BJ (cell line): Measurements from ENCODE around the gene APOM. TPM values are rescaled to one million over a fixed set of nuclear protein-coding genes. Genes with fewer than 3 reads are reported as not detected.
A peak's percentile ranks its signal among the peaks of the same experiment; 100 is the strongest.

Source experiments
- CTCF ChIA-PET: fragments of 350-600 bp; formaldehyde crosslinking; extraction: SDS; loops from one replicate; lab custom pipeline; 2021; ENCODE audit warnings: antibody characterized with exemption, inconsistent platforms; lab: Yijun Ruan, JAX
- POLR2A ChIA-PET: fragments of 300-600 bp; sonication (Branson Sonifier 250); formaldehyde crosslinking; extraction: SDS; loops from one replicate; lab custom pipeline; 2021; ENCODE audit warnings: antibody characterized with exemption; lab: Charles Lee
- DNase-seq: peaks from one replicate; pipeline ENCODE4 v3.0.0-alpha.2; 2011; ENCODE audit warnings: low read depth
- H3K27me3 ChIP-seq: 2 replicates; pipeline ENCODE4 v1.6.0; 2011; ENCODE audit warnings: low read length; ENCODE audit not compliant: control insufficient read depth, insufficient read depth
- H3K36me3 ChIP-seq: 2 replicates; pipeline ENCODE4 v1.5.1; 2011; ENCODE audit warnings: low read length; ENCODE audit not compliant: control insufficient read depth, insufficient read depth
- H3K4me3 ChIP-seq: 2 replicates; pipeline ENCODE4 v1.5.1; 2011; ENCODE audit warnings: low read depth, mild to moderate bottlenecking, control low read depth, low read length
- CTCF ChIP-seq: IDR thresholded peaks from 2 replicates; pipeline ENCODE4 v1.5.1; 2011; ENCODE audit warnings: low read depth, mild to moderate bottlenecking, control low read depth, inconsistent platforms, low read length, moderate library complexity; ENCODE audit not compliant: insufficient read depth
- polyA plus RNA-seq: library from polyadenylated mRNA; depleted of rRNA; stranded (reverse); fragments of >200 nt; gene quantifications from 2 replicates; pipeline ENCODE4 v1.2.3, GENCODE V29; 2011

Gene APOM
- polyA plus RNA-seq, 1 experiment: 4.8 TPM

DNA sequence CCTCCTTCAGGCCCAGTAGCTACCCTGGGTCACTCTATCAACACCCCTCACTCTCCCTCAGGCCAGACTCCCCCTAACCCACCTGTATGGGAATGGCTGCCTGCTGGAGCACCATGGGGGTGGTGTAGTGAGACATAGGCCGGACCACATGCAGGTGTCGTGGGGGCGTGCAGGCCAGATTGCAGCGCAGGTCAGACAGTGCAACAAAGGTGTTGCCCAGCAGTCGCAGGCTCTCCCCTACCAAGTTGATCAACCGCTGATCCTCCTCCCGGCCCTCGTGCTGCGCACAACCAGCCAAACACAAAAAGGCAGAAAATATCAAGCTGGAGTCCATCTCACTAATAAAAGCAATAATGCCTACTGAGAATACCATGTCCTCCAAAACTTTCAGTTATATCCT, 10.4 kb upstream of the APOM start:
- no peak for TF ChIP-seq CTCF
- ChIA-PET POLR2A (no interaction called here), CTCF (no interaction called here)
- no peak for DNase-seq
- peaks cover 60% of the 10 kb centered on the region for H3K36me3 ChIP-seq
- H3K4me3 ChIP-seq: no peak overlapping the region
- H3K27me3 ChIP-seq: no peaks in the 10 kb centered on the region

GRCh38 chr6:31651602-31652191, 4.0 kb upstream of the APOM start:
- Histone ChIP-seq H3K36me3 (peaks cover 22% of the 10 kb centered on the region), H3K27me3 (no peaks in the 10 kb centered on the region), H3K4me3 (peak overlapping the region; percentile 77)
- no peak for DNase-seq
- ChIA-PET POLR2A (interaction anchor here (1.1 to 1.2 kb wide), 3 partner anchors 9 to 30 kb away, joined by 3 to 11 read pairs (median 3); partner anchors contain the start of gene C6orf47), CTCF (interaction anchor here (1.0 to 2.3 kb wide), 4 partner anchors 9 to 175 kb away, joined by 3 to 15 read pairs (median 6); partner anchors contain the start of genes C6orf47 and HSPA1B)
- no peak for TF ChIP-seq CTCF

GRCh38 chr6:31652925-31653724, 2.6 kb upstream of the APOM start:
- CTCF ChIA-PET: interaction anchor here (0.7 to 2.3 kb wide), 6 partner anchors 8 to 174 kb away, joined by 3 to 15 read pairs (median 4); partner anchors contain the start of genes ATP6V1G2, C6orf47 and HSPA1B
- no peak for DNase-seq
- POLR2A ChIA-PET: interaction anchor here (0.6 to 1.2 kb wide), 3 partner anchors 10 to 31 kb away, joined by 3 read pairs; no protein-coding TSS in a partner anchor

GRCh38 chr6:31654574-31655348, 933 bp upstream of the APOM start:
- no peak overlapping the region for H3K4me3 ChIP-seq
- DNase-seq: no peak
- ChIA-PET POLR2A (no interaction called here), CTCF (interaction anchor here (0.7 kb wide), 1 partner anchor 10 kb away, joined by 4 read pairs; the partner anchor contains the start of gene GPANK1)
- peaks cover 4% of the 10 kb centered on the region; the same call in 1 of the 2 replicates for H3K36me3 ChIP-seq
- TF ChIP-seq CTCF: no peak
- H3K27me3 ChIP-seq: no peaks in the 10 kb centered on the region

More at GRCh38 chr6:31652925-31653724, 2.6 kb upstream of the APOM start:
- H3K27me3 ChIP-seq: no peaks in the 10 kb centered on the region
- TF ChIP-seq CTCF: peak; percentile 17; the same call in 1 of the 2 replicates
- peaks cover 12% of the 10 kb centered on the region for H3K36me3 ChIP-seq
- peak overlapping the region; percentile 77 for H3K4me3 ChIP-seq
